IMR-90 (cell line): ENCODE measurements around the gene NOL4L. TPM values are rescaled to one million over a fixed set of nuclear protein-coding genes. Genes with fewer than 3 reads are reported as not detected.

Experiments
- ATAC-seq: fragments of 200-7000 bp; cut with Tn5 transposase; 2 replicates; pipeline ENCODE4 v1.9.1; 2020; ENCODE audit warnings: low read depth, mild to moderate bottlenecking, moderate library complexity
- BruUV-seq: library from RNA; stranded (reverse); fragments of 400-500 nt; replicated peaks from 2 replicates; lab custom pipeline; 2021; lab: Mats Ljungman, UMichigan
- CTCF ChIA-PET: fragments of 300-600 bp; formaldehyde crosslinking; extraction: SDS; loops from one replicate; lab custom pipeline; 2021; ENCODE audit warnings: antibody characterized with exemption; lab: Yijun Ruan, JAX
- POLR2A ChIA-PET: fragments of 300-600 bp; sonication (Branson Sonifier 250); formaldehyde crosslinking; loops from one replicate; lab custom pipeline; 2022; ENCODE audit warnings: antibody characterized with exemption; ENCODE audit not compliant: unreplicated experiment; lab: Charles Lee
- DNase-seq: peaks from one replicate; pipeline ENCODE4 v3.0.0; 2013
- H2AFZ ChIP-seq: replicated peaks from 2 replicates; pipeline ENCODE3; 2013; ENCODE audit warnings: low read length, mild to moderate bottlenecking; ENCODE audit not compliant: poor library complexity
- H2AK5ac ChIP-seq: 2 replicates; pipeline ENCODE4 v1.6.1; 2013; ENCODE audit warnings: low read depth, low read length, inconsistent platforms
- H2AK9ac ChIP-seq: replicated peaks from 2 replicates; pipeline ENCODE3; 2013; ENCODE audit warnings: mild to moderate bottlenecking, low read depth, low read length, moderate library complexity; ENCODE audit not compliant: poor library complexity
- H2BK120ac ChIP-seq: 2 replicates; pipeline ENCODE4 v1.6.1; 2013; ENCODE audit warnings: low read depth, low read length, inconsistent platforms
- H2BK15ac ChIP-seq: 3 replicates; pipeline ENCODE4 v1.6.1; 2013; ENCODE audit warnings: low read depth, low read length, inconsistent platforms
- H2BK20ac ChIP-seq: 2 replicates; pipeline ENCODE4 v1.6.1; 2013; ENCODE audit warnings: low read depth, mild to moderate bottlenecking, inconsistent platforms, low read length, moderate library complexity
- H2BK5ac ChIP-seq: 2 replicates; pipeline ENCODE4 v1.6.1; 2013; ENCODE audit warnings: mild to moderate bottlenecking, low read depth, low read length, inconsistent platforms; ENCODE audit not compliant: poor library complexity, severe bottlenecking
- H3K14ac ChIP-seq: replicated peaks from 2 replicates; pipeline ENCODE4 v1.6.1; 2013; ENCODE audit warnings: low read depth, low read length, inconsistent platforms
- H3K18ac ChIP-seq: 2 replicates; pipeline ENCODE4 v1.6.1; 2013; ENCODE audit warnings: low read depth, low read length, control low read depth
- H3K23ac ChIP-seq: 2 replicates; pipeline ENCODE4 v1.6.1; 2013; ENCODE audit warnings: low read depth, low read length, inconsistent platforms
- H3K27ac ChIP-seq: 2 replicates; pipeline ENCODE4 v1.5.1; 2013; ENCODE audit warnings: mild to moderate bottlenecking, control low read depth, low read length; ENCODE audit not compliant: insufficient read depth
- H3K27me3 ChIP-seq: 2 replicates; pipeline ENCODE4 v1.6.1; 2013; ENCODE audit warnings: low read length; ENCODE audit not compliant: control insufficient read depth, insufficient read depth
- H3K36me3 ChIP-seq: 2 replicates; pipeline ENCODE4 v1.6.1; 2013; ENCODE audit warnings: low read length, mixed read lengths; ENCODE audit not compliant: control insufficient read depth, insufficient read depth
- H3K4ac ChIP-seq: 2 replicates; pipeline ENCODE4 v1.6.1; 2013; ENCODE audit warnings: low read depth, low read length, inconsistent platforms
- H3K4me1 ChIP-seq: 2 replicates; pipeline ENCODE4 v1.6.1; 2013; ENCODE audit warnings: low read length, mixed read lengths; ENCODE audit not compliant: control insufficient read depth, insufficient read depth
- H3K4me2 ChIP-seq: 2 replicates; pipeline ENCODE4 v1.6.1; 2013; ENCODE audit warnings: low read depth, mild to moderate bottlenecking, control low read depth, low read length, moderate library complexity
- H3K4me3 ChIP-seq: 2 replicates; pipeline ENCODE4 v1.5.1; 2013; ENCODE audit warnings: low read depth, mild to moderate bottlenecking, control low read depth, low read length, moderate library complexity; ENCODE audit not compliant: insufficient read depth
- H3K56ac ChIP-seq: 2 replicates; pipeline ENCODE4 v1.6.1; 2013; ENCODE audit warnings: low read length, inconsistent platforms; ENCODE audit not compliant: insufficient read depth; ENCODE audit errors: extremely low read depth
- H3K79me1 ChIP-seq, 2 experiments: 2 replicates each; pipeline ENCODE4 v1.6.1; 2013; ENCODE audit warnings: low read length in 2 of 2, inconsistent platforms in 1 of 2, low read depth in 1 of 2
- H3K9ac ChIP-seq: 2 replicates; pipeline ENCODE4 v1.6.1; 2013; ENCODE audit warnings: low read depth, low read length, control low read depth
- H3K9me1 ChIP-seq: 2 replicates; pipeline ENCODE4 v1.6.1; 2013; ENCODE audit warnings: low read length, inconsistent platforms; ENCODE audit not compliant: insufficient read depth
- H3K9me3 ChIP-seq: 2 replicates; pipeline ENCODE4 v1.6.1; 2013; ENCODE audit warnings: low read length; ENCODE audit not compliant: control insufficient read depth, insufficient read depth
- H4K20me1 ChIP-seq: 2 replicates; pipeline ENCODE4 v1.6.1; 2013; ENCODE audit warnings: low read length, inconsistent platforms; ENCODE audit not compliant: insufficient read depth
- H4K5ac ChIP-seq: 2 replicates; pipeline ENCODE4 v1.6.1; 2013; ENCODE audit warnings: mild to moderate bottlenecking, low read depth, low read length, control low read depth
- H4K8ac ChIP-seq, 2 experiments: 2 replicates each; pipeline ENCODE4 v1.6.1; 2013; ENCODE audit warnings: low read depth in 2 of 2, low read length in 2 of 2, control low read depth in 1 of 2, inconsistent platforms in 1 of 2
- H4K91ac ChIP-seq: 2 replicates; pipeline ENCODE4 v1.6.1; 2013; ENCODE audit warnings: low read depth, low read length, inconsistent platforms; ENCODE audit not compliant: insufficient read depth
- CEBPB ChIP-seq: IDR thresholded peaks from 2 replicates; pipeline ENCODE4 v1.6.1; 2012; ENCODE audit warnings: low read depth, low read length, improper control_type of control experiment
- CHD1 ChIP-seq: IDR thresholded peaks from 2 replicates; pipeline ENCODE4 v1.6.1; 2012; ENCODE audit warnings: low read depth, low read length, improper control_type of control experiment
- FOS ChIP-seq: fragments of 150-350 bp; IDR thresholded peaks from 2 replicates; pipeline ENCODE4 v1.6.1; 2016; ENCODE audit warnings: low read depth, low read length
- MXI1 ChIP-seq: IDR thresholded peaks from 2 replicates; pipeline ENCODE4 v1.6.1; 2012; ENCODE audit warnings: low read depth, mild to moderate bottlenecking, low read length, moderate library complexity, borderline replicate concordance
- NFE2L2 ChIP-seq: fragments of 150-350 bp; IDR thresholded peaks from 2 replicates; pipeline ENCODE4 v1.6.1; 2016; ENCODE audit warnings: low read depth, mild to moderate bottlenecking, low read length
- POLR2A ChIP-seq: IDR thresholded peaks from 2 replicates; pipeline ENCODE4 v1.6.1; 2012; ENCODE audit warnings: mild to moderate bottlenecking, low read depth, low read length
- RAD21 ChIP-seq: IDR thresholded peaks from 2 replicates; pipeline ENCODE4 v1.6.1; 2012; ENCODE audit warnings: low read length, improper control_type of control experiment
- SMC3 ChIP-seq: fragments of 150-350 bp; IDR thresholded peaks from 2 replicates; pipeline ENCODE4 v1.6.1; 2016; ENCODE audit warnings: low read depth, mild to moderate bottlenecking, antibody characterized with exemption, low read length, moderate library complexity
- WGBS, 2 experiments: methylation state at CpG; one replicate each; pipeline versions ENCODE4 v1.1.5 to v1.1.7; 2013; ENCODE audit warnings: missing lambda C conversion rate in 2 of 2; ENCODE audit not compliant: insufficient read length in 1 of 2; ENCODE audit errors: extremely low coverage in 2 of 2; 5-methylcytosine and 5-hydroxymethylcytosine counted together
- dilution Hi-C: fragments of 300-500 bp; cut with HindIII; formaldehyde crosslinking; loops from one replicate; pipeline ENCODE4 v1.14.3; 2018; ENCODE audit warnings: low sequenced_read_pairs; ENCODE audit not compliant: unreplicated experiment
- in situ Hi-C: fragments of 300-500 bp; cut with MboI; formaldehyde crosslinking; loops from 3 replicates; pipeline ENCODE4 v1.14.3; 2019; ENCODE audit warnings: low sequenced_read_pairs, inconsistent platforms, mixed read lengths
- intact Hi-C: fragments of 100-400 bp; cut with micrococcal nuclease; formaldehyde crosslinking; loops from 2 replicates; pipeline ENCODE4 v1.10.0; 2022
- polyA plus RNA-seq, 3 experiments: library from polyadenylated mRNA; depleted of rRNA; stranded (reverse); fragments of >200 nt; gene quantifications; 2 replicates each; pipeline ENCODE4 v1.2.3, GENCODE V29; 2012; ENCODE audit warnings: low replicate concordance in 1 of 3
- total RNA-seq: library from RNA; depleted of rRNA; stranded (reverse); fragments of >200 nt; gene quantifications from 2 replicates; pipeline ENCODE4 v1.2.3, GENCODE V29; 2012
- TF ChIP-seq, protein P1 (sequence below): conservative IDR thresholded peaks from 2 replicates; pipeline ENCODE4 v1.5.1; 2012; ENCODE audit warnings: mild to moderate bottlenecking, low read depth, low read length, improper control_type of control experiment
- TF ChIP-seq, protein P2 (sequence below): fragments of 150-350 bp; IDR thresholded peaks from 2 replicates; pipeline ENCODE4 v1.6.1; 2017; ENCODE audit warnings: mild to moderate bottlenecking, antibody characterized with exemption, low read length, low read depth

Gene NOL4L
- total and polyA plus RNA-seq, 2 of the 4 experiments (the other 2 are of a cell fraction): 4.7 to 13.3 TPM

DNA sequence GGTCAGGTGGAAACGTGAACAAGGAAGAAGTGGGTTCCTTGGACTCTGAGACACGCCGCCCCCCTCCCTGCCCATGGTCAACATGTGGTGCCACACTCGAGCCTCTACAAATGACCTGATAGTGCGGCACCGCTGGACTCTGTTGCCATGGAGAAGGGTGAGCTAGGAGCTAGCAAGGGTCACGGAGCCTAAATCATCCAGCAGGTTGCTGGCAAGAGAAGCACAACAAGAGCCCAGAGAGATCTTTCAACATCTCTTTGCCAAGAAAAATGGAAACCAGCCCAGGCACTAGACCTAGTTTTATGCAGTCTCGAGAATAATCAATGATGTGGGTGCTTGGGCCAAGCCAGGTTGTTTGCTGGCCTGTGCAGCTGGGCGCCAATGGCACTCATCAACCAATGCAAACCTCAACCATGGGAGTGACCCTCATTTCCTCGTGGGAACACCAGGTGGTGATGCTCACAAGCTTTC lies 69.5 kb downstream of the NOL4L start:
- Histone ChIP-seq H3K79me1 (no peaks in the 10 kb centered on the region), H3K4ac (no peak overlapping the region), H3K9ac (no peak overlapping the region), H2AFZ (no peak overlapping the region), H3K23ac (no peak overlapping the region), H3K56ac (no peak overlapping the region), H3K14ac (no peak overlapping the region), H4K91ac (no peak overlapping the region), H2BK120ac (no peak overlapping the region), H2BK15ac (no peak overlapping the region), H4K20me1 (no peaks in the 10 kb centered on the region), H3K18ac (no peak overlapping the region), H3K27me3 (no peaks in the 10 kb centered on the region), H3K9me1 (peaks cover 8% of the 10 kb centered on the region), H3K9me3 (no peaks in the 10 kb centered on the region), H2BK5ac (no peak overlapping the region), H3K36me3 (no peaks in the 10 kb centered on the region), H3K4me3 (no peak overlapping the region), H2BK20ac (no peak overlapping the region), H3K27ac (no peak overlapping the region), H3K4me2 (no peak overlapping the region), H4K8ac (no peak overlapping the region), H2AK5ac (no peak overlapping the region), H2AK9ac (no peak overlapping the region), H3K4me1 (peaks cover 11% of the 10 kb centered on the region; the same call in 1 of the 2 replicates), H4K5ac (no peak overlapping the region)
- TF ChIP-seq CHD1 (no peak), NFE2L2 (no peak), CEBPB (no peak), RAD21 (no peak), SMC3 (no peak), MXI1 (no peak), POLR2A (no peak), FOS (no peak)
- TF ChIP-seq, protein P1, sequence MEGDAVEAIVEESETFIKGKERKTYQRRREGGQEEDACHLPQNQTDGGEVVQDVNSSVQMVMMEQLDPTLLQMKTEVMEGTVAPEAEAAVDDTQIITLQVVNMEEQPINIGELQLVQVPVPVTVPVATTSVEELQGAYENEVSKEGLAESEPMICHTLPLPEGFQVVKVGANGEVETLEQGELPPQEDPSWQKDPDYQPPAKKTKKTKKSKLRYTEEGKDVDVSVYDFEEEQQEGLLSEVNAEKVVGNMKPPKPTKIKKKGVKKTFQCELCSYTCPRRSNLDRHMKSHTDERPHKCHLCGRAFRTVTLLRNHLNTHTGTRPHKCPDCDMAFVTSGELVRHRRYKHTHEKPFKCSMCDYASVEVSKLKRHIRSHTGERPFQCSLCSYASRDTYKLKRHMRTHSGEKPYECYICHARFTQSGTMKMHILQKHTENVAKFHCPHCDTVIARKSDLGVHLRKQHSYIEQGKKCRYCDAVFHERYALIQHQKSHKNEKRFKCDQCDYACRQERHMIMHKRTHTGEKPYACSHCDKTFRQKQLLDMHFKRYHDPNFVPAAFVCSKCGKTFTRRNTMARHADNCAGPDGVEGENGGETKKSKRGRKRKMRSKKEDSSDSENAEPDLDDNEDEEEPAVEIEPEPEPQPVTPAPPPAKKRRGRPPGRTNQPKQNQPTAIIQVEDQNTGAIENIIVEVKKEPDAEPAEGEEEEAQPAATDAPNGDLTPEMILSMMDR: no peak
- TF ChIP-seq, protein P2, sequence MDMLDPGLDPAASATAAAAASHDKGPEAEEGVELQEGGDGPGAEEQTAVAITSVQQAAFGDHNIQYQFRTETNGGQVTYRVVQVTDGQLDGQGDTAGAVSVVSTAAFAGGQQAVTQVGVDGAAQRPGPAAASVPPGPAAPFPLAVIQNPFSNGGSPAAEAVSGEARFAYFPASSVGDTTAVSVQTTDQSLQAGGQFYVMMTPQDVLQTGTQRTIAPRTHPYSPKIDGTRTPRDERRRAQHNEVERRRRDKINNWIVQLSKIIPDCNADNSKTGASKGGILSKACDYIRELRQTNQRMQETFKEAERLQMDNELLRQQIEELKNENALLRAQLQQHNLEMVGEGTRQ: no peak
- in situ Hi-C loops (loop anchor here (5.0 to 10.0 kb wide), 2 partner anchors 137 to 259 kb away; no protein-coding TSS in a partner anchor), intact Hi-C loops (no loop called here), dilution Hi-C loops (no loop called here)
- BruUV-seq: no TSS peak
- ATAC-seq (no peak), DNase-seq (no peak)
- CTCF ChIA-PET: interaction anchor here (0.6 to 1.0 kb wide), 2 partner anchors 137 to 274 kb away, joined by 3 read pairs; no protein-coding TSS in a partner anchor
- POLR2A ChIA-PET: no interaction called here
- 72% methylated on average over 4 of the region's 10 CpGs; no CpG with 5 or more reads in 1 of the 2 experiments for WGBS, 2 experiments
